ENCODE data around the gene HSPG2. TPM values are rescaled to one million over a fixed set of nuclear protein-coding genes. Genes with fewer than 3 reads are reported as not detected.
"Not testable (repeated sequence)": the region's sequence is repeated elsewhere in the genome, so short reads cannot be mapped to it uniquely, and the experiment has no call there.

The HSPG2 gene
- total RNA-seq, 1 donor from 2014 or later: 221 TPM

DNA sequence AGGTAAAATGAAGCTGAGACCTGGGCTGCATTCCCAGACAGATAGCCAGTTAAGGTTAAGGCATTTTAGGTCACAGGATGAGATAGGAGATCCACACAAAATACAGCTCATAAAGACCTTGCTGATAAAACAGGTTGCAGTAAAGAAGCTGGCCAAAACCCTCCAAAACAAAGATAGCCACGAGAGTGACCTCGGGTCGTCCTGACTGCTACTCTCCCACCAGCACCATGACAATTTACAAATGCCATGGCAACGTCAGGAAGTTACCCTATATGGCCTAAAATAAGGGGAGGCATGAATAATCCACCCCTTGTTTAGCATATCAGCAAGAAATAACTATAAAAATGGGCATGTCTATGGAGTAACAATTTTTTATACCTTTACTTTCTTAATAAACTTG lies 33.4 kb upstream of the HSPG2 start:
- DNase-seq (ENCODE audit: low spot score in 2 of 2, unreplicated experiment in 2 of 2); H3K9me3 Mint-ChIP-seq; H3K4me3 Mint-ChIP-seq; H3K36me3 Mint-ChIP-seq; H3K27me3 Mint-ChIP-seq (ENCODE audit: low read depth); H3K27ac Mint-ChIP-seq: not testable (repeated sequence)
- peaks cover 13% of the 10 kb centered on the region for H3K4me1 Mint-ChIP-seq

- not testable (repeated sequence) for H3K9me3 Mint-ChIP-seq; H3K27ac Mint-ChIP-seq; H3K27me3 Mint-ChIP-seq (ENCODE audit: low read depth); H3K36me3 Mint-ChIP-seq; H3K4me3 Mint-ChIP-seq; H3K4me1 Mint-ChIP-seq; DNase-seq (ENCODE audit: low spot score in 2 of 2, unreplicated experiment in 2 of 2)
These were observed 32.0 kb upstream of the HSPG2 start for GRCh38 chr1:21969066-21969465.

- H3K36me3 Mint-ChIP-seq; H3K27me3 Mint-ChIP-seq (ENCODE audit: low read depth); DNase-seq (ENCODE audit: low spot score in 2 of 2, unreplicated experiment in 2 of 2); H3K27ac Mint-ChIP-seq; H3K9me3 Mint-ChIP-seq; H3K4me3 Mint-ChIP-seq; H3K4me1 Mint-ChIP-seq: not testable (repeated sequence)
These were observed 30.1 kb upstream of the HSPG2 start for GRCh38 chr1:21967216-21967615.

- Mint-ChIP-seq H3K27ac (peak overlapping the region; percentile 66), H3K36me3 (no peaks in the 10 kb centered on the region), H3K4me1 (peaks cover 7% of the 10 kb centered on the region), H3K9me3 (no peaks in the 10 kb centered on the region), H3K27me3 (ENCODE audit: low read depth) (no peaks in the 10 kb centered on the region), H3K4me3 (no peak overlapping the region)
- TF ChIP-seq, protein P1, sequence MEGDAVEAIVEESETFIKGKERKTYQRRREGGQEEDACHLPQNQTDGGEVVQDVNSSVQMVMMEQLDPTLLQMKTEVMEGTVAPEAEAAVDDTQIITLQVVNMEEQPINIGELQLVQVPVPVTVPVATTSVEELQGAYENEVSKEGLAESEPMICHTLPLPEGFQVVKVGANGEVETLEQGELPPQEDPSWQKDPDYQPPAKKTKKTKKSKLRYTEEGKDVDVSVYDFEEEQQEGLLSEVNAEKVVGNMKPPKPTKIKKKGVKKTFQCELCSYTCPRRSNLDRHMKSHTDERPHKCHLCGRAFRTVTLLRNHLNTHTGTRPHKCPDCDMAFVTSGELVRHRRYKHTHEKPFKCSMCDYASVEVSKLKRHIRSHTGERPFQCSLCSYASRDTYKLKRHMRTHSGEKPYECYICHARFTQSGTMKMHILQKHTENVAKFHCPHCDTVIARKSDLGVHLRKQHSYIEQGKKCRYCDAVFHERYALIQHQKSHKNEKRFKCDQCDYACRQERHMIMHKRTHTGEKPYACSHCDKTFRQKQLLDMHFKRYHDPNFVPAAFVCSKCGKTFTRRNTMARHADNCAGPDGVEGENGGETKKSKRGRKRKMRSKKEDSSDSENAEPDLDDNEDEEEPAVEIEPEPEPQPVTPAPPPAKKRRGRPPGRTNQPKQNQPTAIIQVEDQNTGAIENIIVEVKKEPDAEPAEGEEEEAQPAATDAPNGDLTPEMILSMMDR (IDR thresholded peaks at IDR 0.05; ENCODE audit: unreplicated experiment): no peak
- no peak for DNase-seq (ENCODE audit: low spot score in 2 of 2, unreplicated experiment in 2 of 2)
These were observed 29.3 kb upstream of the HSPG2 start for GRCh38 chr1:21966247-21967000.

DNA sequence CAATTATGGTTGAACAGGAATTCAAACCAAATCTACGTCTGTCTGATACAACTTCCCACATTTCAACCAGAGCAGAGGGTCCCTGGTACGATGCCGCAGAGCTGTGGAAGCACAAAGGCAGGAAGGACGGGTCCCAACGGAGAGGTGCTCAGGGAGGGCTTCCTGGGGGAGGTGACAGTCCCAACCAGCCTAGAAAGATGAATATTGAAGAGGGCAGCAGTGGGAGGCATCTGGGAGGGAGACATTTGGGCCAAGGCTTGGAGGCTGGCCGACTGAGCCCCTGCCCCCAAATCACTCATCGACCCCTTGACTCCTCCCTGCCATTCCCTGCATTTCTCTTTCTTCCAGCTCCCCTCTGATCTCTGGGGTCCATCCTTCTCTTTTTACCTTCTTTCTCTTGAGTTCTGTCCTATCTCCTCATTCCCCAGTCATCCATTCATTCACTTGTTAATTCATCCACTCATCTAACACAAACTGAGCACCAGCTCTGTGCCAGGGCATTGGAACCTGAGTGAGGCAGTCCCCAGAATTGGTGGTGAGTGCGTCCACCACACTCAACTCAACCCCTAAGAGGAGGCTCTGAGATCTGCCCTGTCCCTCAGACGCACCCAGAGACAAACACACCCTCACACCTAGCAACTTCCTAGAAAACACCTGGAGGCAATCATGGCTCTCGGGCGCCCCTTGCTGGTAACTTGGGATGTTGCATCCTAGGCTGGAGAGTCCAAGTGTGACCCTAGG lies 26.5 kb upstream of the HSPG2 start:
- Mint-ChIP-seq H3K27ac (peak overlapping the region; percentile 20), H3K36me3 (no peaks in the 10 kb centered on the region), H3K4me3 (no peak overlapping the region), H3K27me3 (ENCODE audit: low read depth) (no peaks in the 10 kb centered on the region), H3K9me3 (no peaks in the 10 kb centered on the region), H3K4me1 (peaks cover 7% of the 10 kb centered on the region)
- TF ChIP-seq, protein P1 (IDR thresholded peaks at IDR 0.05; ENCODE audit: unreplicated experiment): peak; percentile 90
- peak; percentile 59 to 90 for DNase-seq (ENCODE audit: low spot score in 2 of 2, unreplicated experiment in 2 of 2)

GRCh38 chr1:21961799-21962198 lies 24.7 kb upstream of the HSPG2 start:
- no peak overlapping the region for H3K4me3 Mint-ChIP-seq

GRCh38 chr1:21961337-21961736 lies 24.2 kb upstream of the HSPG2 start:
- no peak overlapping the region for H3K4me3 Mint-ChIP-seq
- no peaks in the 10 kb centered on the region for H3K9me3 Mint-ChIP-seq
- H3K27me3 Mint-ChIP-seq (ENCODE audit: low read depth): no peaks in the 10 kb centered on the region
- no peak for DNase-seq (ENCODE audit: low spot score in 2 of 2, unreplicated experiment in 2 of 2)
- TF ChIP-seq, protein P1 (IDR thresholded peaks at IDR 0.05; ENCODE audit: unreplicated experiment): no peak
- peaks cover 15% of the 10 kb centered on the region for H3K4me1 Mint-ChIP-seq
- H3K36me3 Mint-ChIP-seq: no peaks in the 10 kb centered on the region
- H3K27ac Mint-ChIP-seq: no peak overlapping the region

More at GRCh38 chr1:21961799-21962198, 24.7 kb upstream of the HSPG2 start:
- Mint-ChIP-seq H3K9me3 (no peaks in the 10 kb centered on the region), H3K36me3 (no peaks in the 10 kb centered on the region), H3K27me3 (ENCODE audit: low read depth) (no peaks in the 10 kb centered on the region), H3K4me1 (peaks cover 14% of the 10 kb centered on the region), H3K27ac (no peak overlapping the region)
- DNase-seq (ENCODE audit: low spot score in 2 of 2, unreplicated experiment in 2 of 2): no peak
- TF ChIP-seq, protein P1 (IDR thresholded peaks at IDR 0.05; ENCODE audit: unreplicated experiment): no peak

Data from mesothelial cell of epicardium (in vitro differentiated cells).